Esophagus (tissue), 2 donors: ENCODE data around the gene VPS11. TPM values are rescaled to one million over a fixed set of nuclear protein-coding genes. Genes with fewer than 3 reads are reported as not detected.
A peak's percentile ranks its signal among the peaks of the same experiment; 100 is the strongest.

ENCODE experiments used
- H3K27ac ChIP-seq, 2 donors: one replicate each; pipeline ENCODE4 v1.5.1; 2013; ENCODE audit warnings: low read depth in 2 of 2, mild to moderate bottlenecking in 2 of 2, inconsistent platforms in 1 of 2, low read length in 1 of 2, moderate library complexity in 1 of 2
- H3K27me3 ChIP-seq, 2 donors: one replicate each; pipeline ENCODE4 v1.6.1; 2013; ENCODE audit warnings: low read length in 2 of 2, control low read depth in 1 of 2, mild to moderate bottlenecking in 1 of 2; ENCODE audit not compliant: insufficient read depth in 2 of 2, control insufficient read depth in 1 of 2
- H3K36me3 ChIP-seq, 2 donors: one replicate each; pipeline ENCODE4 v1.6.1; 2013; ENCODE audit warnings: low read length in 1 of 2; ENCODE audit not compliant: control insufficient read depth in 2 of 2, insufficient read depth in 2 of 2
- H3K4me1 ChIP-seq, 2 donors: one replicate each; pipeline ENCODE4 v1.6.1; 2013; ENCODE audit warnings: low read length in 1 of 2; ENCODE audit not compliant: control insufficient read depth in 2 of 2, insufficient read depth in 2 of 2
- H3K4me3 ChIP-seq, 2 donors: one replicate each; pipeline ENCODE4 v1.5.1; 2013; ENCODE audit warnings: low read length in 2 of 2, mild to moderate bottlenecking in 2 of 2, low read depth in 1 of 2, moderate library complexity in 1 of 2
- H3K9me3 ChIP-seq, 2 donors: one replicate each; pipeline ENCODE4 v1.6.1; 2013; ENCODE audit warnings: mild to moderate bottlenecking in 2 of 2, low read depth in 1 of 2, low read length in 1 of 2, moderate library complexity in 1 of 2; ENCODE audit not compliant: control insufficient read depth in 2 of 2, insufficient read depth in 1 of 2
- whole genome bisulfite sequencing, 2 donors: extraction: QIAGEN DNeasy Blood & Tissue Kit; methylation state at CpG; one replicate each; pipeline ENCODE4 v1.1.7; 2013; 5-methylcytosine and 5-hydroxymethylcytosine counted together
- polyA plus RNA-seq, 2 donors: library from polyadenylated mRNA; stranded (reverse); fragments of 200-250 nt; gene quantifications; one replicate each; pipeline ENCODE4 v1.2.3, GENCODE V29; 2013
- donor health status: healthy with polysubstance abuse.
- donor health status: Bipolar disorder and iron deficiency.

The VPS11 gene
- polyA plus RNA-seq, 2 donors = 22.4 to 29.0 TPM

DNA sequence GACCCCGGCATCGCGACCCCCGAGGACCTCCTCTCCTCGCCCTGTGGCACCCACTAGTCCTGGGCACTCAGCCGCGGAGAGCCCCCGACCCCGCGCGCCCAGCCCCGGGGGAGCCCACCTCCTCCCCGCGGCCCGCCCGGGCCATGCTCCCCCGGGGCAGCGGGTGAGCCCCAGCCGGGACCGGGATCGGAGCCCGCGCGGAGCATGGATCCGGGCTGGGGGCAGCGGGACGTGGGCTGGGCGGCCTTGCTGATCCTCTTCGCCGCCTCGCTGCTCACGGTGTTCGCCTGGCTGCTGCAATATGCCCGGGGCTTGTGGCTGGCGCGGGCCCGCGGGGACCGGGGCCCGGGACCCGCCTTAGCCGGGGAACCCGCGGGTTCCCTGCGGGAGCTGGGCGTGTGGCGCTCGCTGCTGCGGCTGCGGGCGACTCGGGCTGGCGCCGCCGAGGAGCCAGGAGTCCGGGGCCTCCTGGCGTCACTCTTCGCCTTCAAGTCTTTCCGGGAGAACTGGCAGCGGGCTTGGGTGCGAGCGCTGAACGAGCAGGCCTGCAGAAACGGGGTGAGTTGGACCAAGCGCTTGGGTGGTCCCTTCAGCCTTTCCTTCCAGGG lies 40.0 kb downstream of the VPS11 start:
- 0 to 1% methylated on average over 61 to 65 of the region's 65 CpGs for WGBS, 2 donors
- H3K9me3 ChIP-seq = no peaks in the 10 kb centered on the region
- H3K4me1 ChIP-seq = peaks cover 6 to 17% of the 10 kb centered on the region in 2 donors
- peak overlapping the region; percentile 75 to 85 for H3K4me3 ChIP-seq
- peaks cover 0 to 19% of the 10 kb centered on the region in 2 donors for H3K36me3 ChIP-seq
- no peaks in the 10 kb centered on the region for H3K27me3 ChIP-seq
- peak overlapping the region; percentile 84 to 85 for H3K27ac ChIP-seq

DNA sequence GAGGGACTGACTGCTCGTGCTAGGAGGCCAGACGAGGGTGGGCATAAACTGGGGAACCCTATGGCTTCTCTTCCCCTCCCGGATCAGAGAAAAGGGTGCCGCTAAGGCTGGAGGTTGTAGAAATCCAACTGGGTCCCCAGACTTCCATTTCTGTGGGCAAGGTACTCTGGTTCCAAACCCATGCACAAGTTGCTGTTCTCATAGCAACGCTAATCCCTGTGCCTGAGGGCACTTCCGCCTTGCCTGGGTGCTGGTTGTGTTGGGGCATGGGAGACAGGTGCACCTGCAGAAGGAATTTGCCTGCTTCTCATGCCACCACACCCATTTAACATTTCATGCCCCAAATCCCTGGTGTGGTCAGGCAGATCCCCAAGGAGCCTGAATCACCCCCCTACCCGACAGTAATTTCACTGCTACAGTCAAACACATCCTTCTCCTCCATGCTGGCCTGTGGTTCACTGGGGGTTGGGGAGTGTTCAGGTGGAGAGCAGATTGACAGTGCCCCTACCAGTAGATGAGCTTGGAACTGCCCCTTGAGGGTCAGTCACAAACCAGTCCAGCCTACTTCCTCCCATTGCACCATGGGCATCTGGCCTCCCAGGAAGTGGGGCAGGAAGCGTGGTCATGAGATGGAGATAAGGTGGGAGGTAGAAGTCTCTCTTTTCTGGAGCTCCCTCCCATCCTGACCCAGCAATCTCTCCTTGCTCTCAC lies 40.7 kb downstream of the VPS11 start:
- Histone ChIP-seq H3K4me1 (peaks cover 6 to 18% of the 10 kb centered on the region in 2 donors), H3K27me3 (no peaks in the 10 kb centered on the region), H3K36me3 (peaks cover 0 to 24% of the 10 kb centered on the region in 2 donors), H3K4me3 (peak overlapping the region; percentile 75 to 85), H3K27ac (peak overlapping the region; percentile 84 to 85), H3K9me3 (no peaks in the 10 kb centered on the region)
- 15 to 17% methylated on average over 8 of the region's 8 CpGs for WGBS, 2 donors

DNA sequence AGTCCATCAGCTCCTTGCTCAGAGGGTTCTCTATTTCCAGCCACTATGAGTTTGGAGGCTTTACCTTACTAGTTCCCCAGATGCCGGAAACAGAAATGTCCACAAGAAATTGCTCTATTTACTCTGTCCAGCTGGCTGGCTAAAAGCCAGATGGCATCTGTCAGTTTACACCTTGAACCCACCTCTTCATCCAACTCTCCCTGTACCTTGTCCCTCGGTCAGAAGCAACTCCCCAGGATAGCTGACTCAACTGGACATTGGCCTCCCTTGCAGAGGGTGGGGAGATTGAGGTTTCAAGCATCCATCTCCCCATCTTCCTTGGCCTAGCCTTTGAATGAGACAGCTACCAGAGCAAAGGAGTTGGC lies 41.2 kb downstream of the VPS11 start:
- Histone ChIP-seq H3K4me1 (peaks cover 6 to 18% of the 10 kb centered on the region in 2 donors), H3K4me3 (peak overlapping the region in 1 of 2 donors; percentile 75), H3K27ac (peak overlapping the region in 1 of 2 donors; percentile 85), H3K36me3 (peaks cover 0 to 29% of the 10 kb centered on the region in 2 donors), H3K27me3 (no peaks in the 10 kb centered on the region), H3K9me3 (no peaks in the 10 kb centered on the region)
- WGBS, 2 donors = 77 to 87% methylated on average over 2 of the region's 2 CpGs

DNA sequence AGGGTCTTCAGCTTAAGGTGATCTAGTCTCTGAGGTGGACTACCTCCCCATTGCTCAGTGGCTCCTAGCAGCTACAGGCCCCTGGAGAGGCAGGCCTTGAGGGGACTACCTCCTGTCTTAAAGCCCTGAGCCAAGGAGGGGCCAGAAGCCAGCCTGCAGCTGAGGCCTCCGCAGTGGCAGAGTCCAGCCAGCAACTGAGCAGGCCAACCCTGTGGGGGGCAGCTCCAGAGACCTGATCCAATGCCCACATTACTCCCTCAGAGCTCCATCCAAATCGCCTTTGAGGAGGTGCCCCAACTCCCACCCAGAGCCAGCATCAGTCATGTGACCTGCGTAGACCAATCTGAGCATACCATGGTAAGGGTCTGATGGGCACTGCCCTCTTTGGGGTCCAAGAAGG lies 42.2 kb downstream of the VPS11 start:
- no peaks in the 10 kb centered on the region for H3K9me3 ChIP-seq
- no peak overlapping the region for H3K4me3 ChIP-seq
- H3K4me1 ChIP-seq = peaks cover 6 to 18% of the 10 kb centered on the region in 2 donors
- no peak overlapping the region for H3K27ac ChIP-seq
- peaks cover 0 to 32% of the 10 kb centered on the region in 2 donors for H3K36me3 ChIP-seq
- no peaks in the 10 kb centered on the region for H3K27me3 ChIP-seq
- WGBS, 2 donors = 93% methylated on average over 3 of the region's 3 CpGs

DNA sequence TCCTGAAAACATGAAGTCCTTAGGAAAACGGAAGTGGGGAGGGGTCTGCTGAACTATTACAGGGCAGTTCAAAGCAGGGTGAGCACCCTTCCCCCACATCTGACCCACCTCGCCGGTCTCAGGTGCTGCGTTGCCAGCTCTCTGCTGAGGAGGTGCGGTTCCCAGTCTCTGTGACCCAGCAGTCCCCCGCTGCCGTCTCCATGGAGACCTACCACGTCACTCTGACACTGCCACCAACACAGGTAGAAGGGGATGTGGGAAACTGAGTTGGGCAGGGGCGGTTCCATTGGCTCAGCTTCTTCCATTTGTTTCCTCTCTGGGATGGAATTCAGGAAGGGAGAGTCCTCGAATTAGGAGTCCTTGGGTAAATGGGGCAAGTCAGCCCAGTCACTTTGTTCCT lies 42.8 kb downstream of the VPS11 start:
- 84 to 87% methylated on average over 10 of the region's 10 CpGs for WGBS, 2 donors

DNA sequence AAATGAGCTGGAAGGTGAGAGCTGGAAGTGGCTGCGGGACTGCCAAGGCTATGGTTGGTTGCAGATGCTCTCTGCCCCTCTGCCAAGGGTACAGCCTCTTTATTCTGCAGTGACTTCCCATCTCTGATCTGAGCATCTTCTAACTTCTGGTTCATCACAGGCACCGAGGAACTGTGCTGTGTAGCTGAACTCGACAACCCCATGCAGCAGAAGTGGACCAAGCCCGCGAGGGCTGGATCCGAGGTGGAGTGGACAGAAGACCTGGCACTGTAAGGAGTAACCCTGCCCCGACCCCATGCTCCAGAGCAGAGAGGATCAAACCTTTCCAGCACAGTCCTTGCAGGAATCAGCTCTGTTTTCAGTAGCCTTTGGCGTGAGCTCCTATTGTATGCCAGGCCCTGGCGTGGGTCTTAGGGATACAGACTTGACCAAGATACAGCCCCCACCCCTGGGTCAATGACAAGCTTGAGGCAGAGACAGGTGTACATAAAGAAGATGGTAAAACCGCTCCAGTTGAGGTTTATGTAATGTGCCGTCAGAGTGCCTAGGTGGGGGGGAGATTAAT lies 43.8 kb downstream of the VPS11 start:
- peaks cover 3 to 36% of the 10 kb centered on the region in 2 donors for H3K36me3 ChIP-seq
- H3K27ac ChIP-seq = peak overlapping the region in 1 of 2 donors; percentile 26
- no peaks in the 10 kb centered on the region for H3K9me3 ChIP-seq
- H3K4me3 ChIP-seq = no peak overlapping the region
- 95 to 97% methylated on average over 11 of the region's 11 CpGs for WGBS, 2 donors
- no peaks in the 10 kb centered on the region for H3K27me3 ChIP-seq
- H3K4me1 ChIP-seq = peaks cover 6 to 18% of the 10 kb centered on the region in 2 donors

More for the DNA sequence above, 42.8 kb downstream of the VPS11 start:
- Histone ChIP-seq H3K27ac (no peak overlapping the region), H3K36me3 (peaks cover 0 to 32% of the 10 kb centered on the region in 2 donors), H3K27me3 (no peaks in the 10 kb centered on the region), H3K4me1 (peaks cover 6 to 18% of the 10 kb centered on the region in 2 donors), H3K9me3 (no peaks in the 10 kb centered on the region), H3K4me3 (no peak overlapping the region)

DNA sequence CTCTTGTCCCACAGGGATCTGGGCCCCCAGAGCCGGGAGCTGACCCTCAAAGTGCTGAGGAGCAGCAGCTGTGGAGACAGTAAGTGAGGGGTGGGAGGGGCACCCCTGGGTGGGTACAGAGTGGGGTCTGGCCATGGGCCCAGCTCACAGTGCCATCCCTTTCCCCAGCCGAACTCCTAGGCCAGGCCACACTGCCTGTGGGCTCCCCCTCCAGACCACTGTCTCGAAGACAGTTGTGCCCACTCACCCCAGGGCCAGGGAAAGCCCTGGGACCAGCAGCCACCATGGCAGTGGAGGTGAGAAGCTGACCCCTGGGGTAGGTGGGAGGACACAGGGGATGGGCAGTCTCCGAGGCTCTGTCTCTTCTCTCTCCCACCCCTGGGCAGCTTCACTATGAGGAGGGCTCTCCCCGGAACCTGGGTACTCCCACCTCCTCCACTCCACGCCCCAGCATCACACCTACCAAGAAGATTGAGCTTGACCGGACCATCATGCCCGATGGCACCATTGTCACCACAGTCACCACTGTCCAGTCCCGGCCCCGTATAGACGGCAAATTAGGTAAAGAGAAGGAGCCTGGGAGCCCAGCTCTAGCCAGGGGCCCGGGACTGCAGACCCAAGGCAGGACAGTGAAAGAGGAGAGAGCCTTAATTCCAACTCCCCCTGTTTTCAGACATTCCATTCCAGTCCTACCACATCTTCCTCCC lies 44.8 kb downstream of the VPS11 start:
- Histone ChIP-seq H3K9me3 (no peaks in the 10 kb centered on the region), H3K36me3 (peaks cover 3 to 36% of the 10 kb centered on the region in 2 donors), H3K4me1 (peaks cover 6 to 14% of the 10 kb centered on the region in 2 donors), H3K27ac (no peak overlapping the region), H3K4me3 (no peak overlapping the region), H3K27me3 (no peaks in the 10 kb centered on the region)
- WGBS, 2 donors = 88 to 91% methylated on average over 12 of the region's 12 CpGs

DNA sequence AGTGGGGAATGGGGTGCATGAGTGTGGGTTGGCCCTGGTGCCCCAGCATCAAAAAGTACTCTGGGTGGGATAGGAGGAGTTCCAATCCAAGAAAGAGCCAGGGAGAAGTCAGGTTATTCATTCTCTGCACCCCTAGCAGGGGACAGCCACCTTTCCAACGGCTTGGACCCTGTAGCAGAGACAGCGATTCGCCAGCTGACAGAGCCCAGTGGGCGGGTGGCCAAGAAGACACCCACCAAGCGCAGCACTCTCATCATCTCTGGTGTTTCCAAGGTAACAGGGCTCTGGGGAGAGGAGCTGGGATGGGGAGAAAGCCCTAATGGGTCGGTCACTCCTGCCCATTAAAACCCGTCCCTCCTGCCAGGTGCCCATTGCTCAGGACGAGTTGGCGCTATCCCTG lies 46.1 kb downstream of the VPS11 start:
- Histone ChIP-seq H3K27me3 (no peaks in the 10 kb centered on the region), H3K4me3 (no peak overlapping the region), H3K9me3 (no peaks in the 10 kb centered on the region), H3K27ac (no peak overlapping the region), H3K4me1 (peaks cover 3 to 10% of the 10 kb centered on the region in 2 donors), H3K36me3 (peaks cover 3 to 36% of the 10 kb centered on the region in 2 donors)
- 94 to 97% methylated on average over 9 of the region's 9 CpGs for WGBS, 2 donors

DNA sequence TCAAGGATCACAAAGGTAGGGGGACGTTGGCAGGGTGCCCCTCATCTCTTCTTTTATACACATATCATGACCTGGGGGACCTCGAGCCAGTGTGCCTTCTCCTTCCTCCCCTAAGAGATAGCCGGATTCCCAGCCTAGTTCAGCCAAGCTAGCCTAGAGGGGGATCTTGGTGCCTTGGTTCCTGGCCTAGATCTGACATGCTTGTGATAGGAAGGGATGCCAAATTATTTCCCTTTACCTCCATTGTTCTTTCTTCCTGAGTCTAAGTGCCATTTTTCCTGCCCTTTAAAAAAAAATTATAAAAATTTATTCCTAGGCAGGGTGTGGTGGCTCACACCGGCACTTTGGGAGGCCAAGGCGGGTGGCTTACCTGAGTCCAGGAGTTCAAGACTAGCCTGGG lies 46.7 kb downstream of the VPS11 start:
- Histone ChIP-seq H3K36me3 (peaks cover 3 to 36% of the 10 kb centered on the region in 2 donors), H3K27me3 (no peaks in the 10 kb centered on the region), H3K4me3 (no peak overlapping the region), H3K27ac (no peak overlapping the region), H3K4me1 (peaks cover 0 to 4% of the 10 kb centered on the region in 2 donors), H3K9me3 (no peaks in the 10 kb centered on the region)
- WGBS, 2 donors = 84 to 88% methylated on average over 5 of the region's 5 CpGs
